Natural killer cell (primary cell): ENCODE measurements around the gene AP3D1. TPM values are rescaled to one million over a fixed set of nuclear protein-coding genes. Genes with fewer than 3 reads are reported as not detected.

Experiments used
- ATAC-seq, 3 donors: fragments of 150-1000 bp in 2 of 3; fragments of 200-7000 bp in 1 of 3; cut with Tn5 transposase; 1 replicate in 1 of 3; 2 replicates in 2 of 3; pipeline ENCODE4 v1.10.0; 2021; ENCODE audit warnings: mild to moderate bottlenecking in 2 of 3, moderate library complexity in 2 of 3
- DNase-seq, 2 donors: peaks; one replicate each; pipeline versions ENCODE4 v3.0.0 to v3.0.0-alpha.2; 2013 to 2021; ENCODE audit warnings: mixed read lengths in 1 of 2
- H3K27ac ChIP-seq: one replicate; pipeline ENCODE4 v1.5.1; 2013; ENCODE audit warnings: mild to moderate bottlenecking, low read length
- H3K27me3 ChIP-seq: one replicate; pipeline ENCODE4 v1.6.1; 2013; ENCODE audit warnings: low read length; ENCODE audit not compliant: control insufficient read depth, insufficient read depth
- H3K36me3 ChIP-seq: one replicate; pipeline ENCODE4 v1.6.1; 2013; ENCODE audit warnings: low read length; ENCODE audit not compliant: control insufficient read depth, insufficient read depth
- H3K4me1 ChIP-seq: one replicate; pipeline ENCODE4 v1.6.1; 2013; ENCODE audit warnings: low read length; ENCODE audit not compliant: control insufficient read depth, insufficient read depth
- H3K4me3 ChIP-seq: one replicate; pipeline ENCODE4 v1.5.1; 2013; ENCODE audit warnings: low read length
- H3K9me3 ChIP-seq: one replicate; pipeline ENCODE4 v1.6.1; 2013; ENCODE audit warnings: low read length; ENCODE audit not compliant: control insufficient read depth, insufficient read depth
- H3K27ac Mint-ChIP-seq, 2 donors: one replicate each; pipeline ENCODE4 v1.8.0; 2022; ENCODE audit warnings: mild to moderate bottlenecking in 2 of 2, mixed read lengths in 2 of 2, moderate library complexity in 1 of 2
- H3K27me3 Mint-ChIP-seq, 2 donors: one replicate each; pipeline ENCODE4 v1.8.0; 2022; ENCODE audit warnings: low read depth in 2 of 2, mixed read lengths in 2 of 2
- H3K36me3 Mint-ChIP-seq: one replicate; pipeline ENCODE4 v1.8.0; 2022; ENCODE audit warnings: mixed read lengths
- H3K4me1 Mint-ChIP-seq, 2 donors: one replicate each; pipeline ENCODE4 v1.8.0; 2022; ENCODE audit warnings: mixed read lengths in 2 of 2
- H3K4me3 Mint-ChIP-seq: one replicate; pipeline ENCODE4 v1.8.0; 2022; ENCODE audit warnings: mild to moderate bottlenecking, moderate library complexity, mixed read lengths
- H3K9me3 Mint-ChIP-seq, 2 donors: one replicate each; pipeline ENCODE4 v1.8.0; 2022; ENCODE audit warnings: mixed read lengths in 2 of 2
- WGBS: methylation state at CpG from one replicate; pipeline ENCODE4 v1.1.7; 2013; ENCODE audit warnings: missing lambda C conversion rate; ENCODE audit not compliant: insufficient coverage; 5-methylcytosine and 5-hydroxymethylcytosine counted together
- intact Hi-C: fragments of 100-400 bp; cut with micrococcal nuclease; formaldehyde crosslinking; loops from one replicate; pipeline ENCODE4 v1.14.2; 2022
- total RNA-seq, 4 donors: library from RNA; stranded (reverse); fragments of 120-200 nt in 1 of 4; gene quantifications; one replicate each; pipeline versions ENCODE4 v1.2.3 to v1.2.4, GENCODE V29; 2013 to 2022
- TF ChIP-seq, protein P1 (sequence below): fragments of 200-600 bp; IDR thresholded peaks from one replicate; pipeline ENCODE4 v1.8.0; 2022; ENCODE audit warnings: antibody characterized with exemption

The AP3D1 gene
- total RNA-seq, 3 donors from 2014 or later (not counting 1 experiment from before 2014, with no cell fraction given): 74.6 to 93.1 (median 87.5) TPM

DNA sequence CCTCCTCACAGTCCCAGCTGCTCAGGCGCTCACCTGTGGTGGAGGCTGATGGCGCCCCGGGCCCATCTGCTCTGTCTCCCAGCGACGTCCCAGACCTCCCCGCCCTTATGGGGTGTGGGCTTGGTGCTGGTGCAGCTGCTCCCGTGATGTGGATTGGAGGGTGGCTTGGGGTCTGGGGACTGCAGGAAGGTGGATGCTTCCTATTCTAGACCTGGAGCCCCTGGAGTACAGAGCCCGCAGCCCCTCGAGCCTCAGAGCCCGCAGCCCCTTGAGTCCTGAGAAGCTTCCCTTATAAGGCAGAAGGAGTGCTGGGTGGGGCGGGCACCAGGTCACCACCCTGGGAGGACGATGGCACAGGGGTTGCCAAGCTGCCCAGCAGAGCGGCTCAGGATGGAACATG, 44.0 kb upstream of the AP3D1 start:
- H3K4me3 Mint-ChIP-seq: no peak overlapping the region
- DNase-seq (no peak), ATAC-seq (no peak)
- H3K9me3 ChIP-seq: no peaks in the 10 kb centered on the region
- no peak overlapping the region for H3K4me3 ChIP-seq
- H3K36me3 Mint-ChIP-seq: no peaks in the 10 kb centered on the region
- H3K4me1 Mint-ChIP-seq: peaks cover 23 to 26% of the 10 kb centered on the region in 2 donors
- WGBS: 94% methylated on average over 13 of the region's 13 CpGs
- no peaks in the 10 kb centered on the region for H3K27me3 ChIP-seq
- intact Hi-C loops: no loop called here
- no peak overlapping the region for H3K27ac Mint-ChIP-seq
- no peaks in the 10 kb centered on the region for H3K27me3 Mint-ChIP-seq
- TF ChIP-seq, protein P1, sequence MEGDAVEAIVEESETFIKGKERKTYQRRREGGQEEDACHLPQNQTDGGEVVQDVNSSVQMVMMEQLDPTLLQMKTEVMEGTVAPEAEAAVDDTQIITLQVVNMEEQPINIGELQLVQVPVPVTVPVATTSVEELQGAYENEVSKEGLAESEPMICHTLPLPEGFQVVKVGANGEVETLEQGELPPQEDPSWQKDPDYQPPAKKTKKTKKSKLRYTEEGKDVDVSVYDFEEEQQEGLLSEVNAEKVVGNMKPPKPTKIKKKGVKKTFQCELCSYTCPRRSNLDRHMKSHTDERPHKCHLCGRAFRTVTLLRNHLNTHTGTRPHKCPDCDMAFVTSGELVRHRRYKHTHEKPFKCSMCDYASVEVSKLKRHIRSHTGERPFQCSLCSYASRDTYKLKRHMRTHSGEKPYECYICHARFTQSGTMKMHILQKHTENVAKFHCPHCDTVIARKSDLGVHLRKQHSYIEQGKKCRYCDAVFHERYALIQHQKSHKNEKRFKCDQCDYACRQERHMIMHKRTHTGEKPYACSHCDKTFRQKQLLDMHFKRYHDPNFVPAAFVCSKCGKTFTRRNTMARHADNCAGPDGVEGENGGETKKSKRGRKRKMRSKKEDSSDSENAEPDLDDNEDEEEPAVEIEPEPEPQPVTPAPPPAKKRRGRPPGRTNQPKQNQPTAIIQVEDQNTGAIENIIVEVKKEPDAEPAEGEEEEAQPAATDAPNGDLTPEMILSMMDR: no peak
- no peaks in the 10 kb centered on the region for H3K9me3 Mint-ChIP-seq
- no peak overlapping the region for H3K27ac ChIP-seq
- H3K36me3 ChIP-seq: peaks cover 40% of the 10 kb centered on the region
- no peaks in the 10 kb centered on the region for H3K4me1 ChIP-seq

DNA sequence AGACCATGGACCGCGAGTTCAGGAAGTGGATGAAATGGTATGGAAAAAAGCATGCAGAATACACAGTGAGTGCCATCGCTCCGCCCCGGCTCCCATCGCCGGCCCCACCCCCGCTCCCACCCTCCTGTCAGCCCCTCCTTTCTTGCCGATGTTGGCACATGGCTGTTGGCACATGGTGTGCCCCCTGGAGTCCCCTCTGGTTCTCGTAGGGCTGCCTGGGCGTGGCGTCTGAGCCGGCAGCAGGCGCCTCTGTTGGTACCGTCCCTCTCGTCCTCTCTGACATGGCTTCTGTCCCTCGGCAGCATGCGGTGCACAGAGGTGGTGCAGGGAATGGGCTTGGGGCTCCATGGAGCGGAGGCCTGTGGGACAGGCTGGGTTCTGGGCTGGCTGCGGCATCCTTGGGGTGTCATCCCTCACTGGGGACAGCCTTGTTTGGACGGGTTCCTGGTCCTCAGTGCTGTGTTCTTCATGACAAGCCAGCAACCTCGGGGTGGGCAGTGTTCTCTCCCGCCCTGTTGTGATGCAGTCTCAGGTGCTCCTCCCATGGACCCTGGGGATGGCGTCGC, 43.2 kb upstream of the AP3D1 start:
- no peak for ATAC-seq
- peaks cover 40% of the 10 kb centered on the region for H3K36me3 ChIP-seq
- TF ChIP-seq, protein P1: no peak
- WGBS: 96% methylated on average over 25 of the region's 25 CpGs
- H3K36me3 Mint-ChIP-seq: no peaks in the 10 kb centered on the region
- intact Hi-C loops: no loop called here
- no peaks in the 10 kb centered on the region for H3K9me3 Mint-ChIP-seq
- H3K9me3 ChIP-seq: no peaks in the 10 kb centered on the region
- H3K4me1 ChIP-seq: peaks cover 7% of the 10 kb centered on the region
- H3K27ac Mint-ChIP-seq: no peak overlapping the region
- no peak overlapping the region for H3K4me3 Mint-ChIP-seq
- H3K27me3 ChIP-seq: no peaks in the 10 kb centered on the region
- H3K4me1 Mint-ChIP-seq: peaks cover 26 to 27% of the 10 kb centered on the region in 2 donors
- no peaks in the 10 kb centered on the region for H3K27me3 Mint-ChIP-seq
- DNase-seq: no peak
- no peak overlapping the region for H3K4me3 ChIP-seq
- H3K27ac ChIP-seq: no peak overlapping the region

DNA sequence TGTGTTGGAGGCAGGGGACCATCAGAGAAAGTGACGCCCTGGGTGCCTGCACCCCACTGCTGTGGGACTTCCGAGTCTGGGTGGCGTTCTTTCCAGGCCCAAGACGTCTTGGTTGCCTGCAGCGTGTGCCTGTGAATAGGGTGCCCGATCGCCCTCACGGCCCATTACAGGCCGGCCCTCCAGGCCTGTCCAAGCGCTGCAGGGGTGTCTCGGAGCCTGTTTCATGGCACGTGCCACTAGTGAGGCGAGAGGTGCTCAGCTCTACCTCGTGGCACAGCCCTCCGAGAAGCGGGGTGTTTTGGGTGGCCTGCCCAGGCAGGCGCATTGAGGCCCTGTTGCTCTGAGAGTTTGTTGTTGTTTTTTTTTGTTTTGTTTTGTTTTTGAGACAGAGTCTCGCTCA, 42.4 kb upstream of the AP3D1 start:
- H3K4me1 ChIP-seq: peaks cover 10% of the 10 kb centered on the region
- intact Hi-C loops: no loop called here
- DNase-seq (no peak), ATAC-seq (no peak)
- no peak overlapping the region for H3K4me3 ChIP-seq
- no peak overlapping the region for H3K27ac Mint-ChIP-seq
- H3K36me3 Mint-ChIP-seq: no peaks in the 10 kb centered on the region
- 97% methylated on average over 18 of the region's 18 CpGs for WGBS
- H3K9me3 ChIP-seq: no peaks in the 10 kb centered on the region
- H3K4me1 Mint-ChIP-seq: peaks cover 23% of the 10 kb centered on the region in 2 donors
- H3K27me3 ChIP-seq: no peaks in the 10 kb centered on the region
- H3K27me3 Mint-ChIP-seq: no peaks in the 10 kb centered on the region
- TF ChIP-seq, protein P1: no peak
- peaks cover 46% of the 10 kb centered on the region for H3K36me3 ChIP-seq
- H3K9me3 Mint-ChIP-seq: no peaks in the 10 kb centered on the region
- no peak overlapping the region for H3K27ac ChIP-seq
- H3K4me3 Mint-ChIP-seq: no peak overlapping the region

DNA sequence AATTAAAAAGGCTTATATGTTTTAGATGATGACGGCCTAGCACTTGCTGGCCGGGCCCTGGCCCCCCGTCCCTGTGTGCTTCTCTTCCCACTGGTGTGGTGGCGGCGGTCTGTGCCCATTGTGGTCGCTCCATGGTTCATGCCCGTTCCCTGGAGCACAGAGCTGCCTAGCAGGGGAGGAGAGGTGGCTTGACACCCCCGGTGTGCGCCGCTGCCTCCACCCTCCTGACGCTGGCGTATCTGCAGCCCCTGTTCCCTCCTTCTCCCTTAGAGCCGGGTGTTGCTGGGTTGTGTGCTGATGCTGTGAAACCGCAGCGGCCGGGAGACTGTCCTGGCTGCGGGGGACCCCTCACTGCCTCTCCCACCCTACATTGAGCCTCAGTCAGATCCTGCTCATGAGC, 41.5 kb upstream of the AP3D1 start:
- 99% methylated on average over 17 of the region's 17 CpGs for WGBS
- peaks cover 14% of the 10 kb centered on the region for H3K4me1 ChIP-seq
- Mint-ChIP-seq H3K9me3 (no peaks in the 10 kb centered on the region), H3K27ac (peak overlapping the region in 1 of 2 donors; percentile 36), H3K27me3 (no peaks in the 10 kb centered on the region), H3K36me3 (no peaks in the 10 kb centered on the region), H3K4me3 (no peak overlapping the region), H3K4me1 (peaks cover 17 to 18% of the 10 kb centered on the region in 2 donors)
- H3K4me3 ChIP-seq: no peak overlapping the region
- no peak for DNase-seq
- H3K27me3 ChIP-seq: no peaks in the 10 kb centered on the region
- TF ChIP-seq, protein P1: no peak
- ATAC-seq: no peak
- no peak overlapping the region for H3K27ac ChIP-seq
- H3K9me3 ChIP-seq: no peaks in the 10 kb centered on the region
- peaks cover 46% of the 10 kb centered on the region for H3K36me3 ChIP-seq
- intact Hi-C loops: no loop called here
